ENCODE results near the gene PRKN. TPM values are rescaled to one million over a fixed set of nuclear protein-coding genes. Genes with fewer than 3 reads are reported as not detected.

PRKN gene
- total RNA-seq, 2 donors from 2014 or later: 15.7 to 19.3 TPM

DNA sequence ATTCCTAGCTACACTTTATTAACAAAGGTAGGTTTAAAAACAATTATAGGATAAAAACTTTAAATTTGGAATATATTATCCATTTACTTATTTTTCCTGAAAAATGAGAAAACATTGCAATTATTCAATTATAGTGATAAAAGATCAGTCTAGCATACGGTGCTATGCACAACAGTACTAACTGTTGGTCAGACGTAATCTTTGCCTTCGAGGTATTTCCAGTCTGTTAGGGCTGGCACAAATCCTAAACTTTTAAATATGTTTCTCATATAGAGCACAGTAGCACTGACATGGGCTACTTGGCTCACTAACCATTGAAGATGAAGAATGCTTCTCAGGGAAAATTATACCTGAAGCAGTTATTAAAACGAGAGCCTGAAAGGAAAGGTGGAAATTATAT, 214.8 kb downstream of the PRKN start:
- H3K27me3 ChIP-seq: no peaks in the 10 kb centered on the region
- H3K36me3 ChIP-seq: no peaks in the 10 kb centered on the region
- H3K27ac ChIP-seq: no peak overlapping the region
- H3K4me1 ChIP-seq: peaks cover 0 to 7% of the 10 kb centered on the region in 2 donors
- no peaks in the 10 kb centered on the region for H3K9me3 ChIP-seq
- DNase-seq (ENCODE audit: low spot score): no peak
- TF ChIP-seq, protein P1, sequence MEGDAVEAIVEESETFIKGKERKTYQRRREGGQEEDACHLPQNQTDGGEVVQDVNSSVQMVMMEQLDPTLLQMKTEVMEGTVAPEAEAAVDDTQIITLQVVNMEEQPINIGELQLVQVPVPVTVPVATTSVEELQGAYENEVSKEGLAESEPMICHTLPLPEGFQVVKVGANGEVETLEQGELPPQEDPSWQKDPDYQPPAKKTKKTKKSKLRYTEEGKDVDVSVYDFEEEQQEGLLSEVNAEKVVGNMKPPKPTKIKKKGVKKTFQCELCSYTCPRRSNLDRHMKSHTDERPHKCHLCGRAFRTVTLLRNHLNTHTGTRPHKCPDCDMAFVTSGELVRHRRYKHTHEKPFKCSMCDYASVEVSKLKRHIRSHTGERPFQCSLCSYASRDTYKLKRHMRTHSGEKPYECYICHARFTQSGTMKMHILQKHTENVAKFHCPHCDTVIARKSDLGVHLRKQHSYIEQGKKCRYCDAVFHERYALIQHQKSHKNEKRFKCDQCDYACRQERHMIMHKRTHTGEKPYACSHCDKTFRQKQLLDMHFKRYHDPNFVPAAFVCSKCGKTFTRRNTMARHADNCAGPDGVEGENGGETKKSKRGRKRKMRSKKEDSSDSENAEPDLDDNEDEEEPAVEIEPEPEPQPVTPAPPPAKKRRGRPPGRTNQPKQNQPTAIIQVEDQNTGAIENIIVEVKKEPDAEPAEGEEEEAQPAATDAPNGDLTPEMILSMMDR (IDR thresholded peaks at IDR 0.05): no peak
- H3K4me3 ChIP-seq: no peak overlapping the region

DNA sequence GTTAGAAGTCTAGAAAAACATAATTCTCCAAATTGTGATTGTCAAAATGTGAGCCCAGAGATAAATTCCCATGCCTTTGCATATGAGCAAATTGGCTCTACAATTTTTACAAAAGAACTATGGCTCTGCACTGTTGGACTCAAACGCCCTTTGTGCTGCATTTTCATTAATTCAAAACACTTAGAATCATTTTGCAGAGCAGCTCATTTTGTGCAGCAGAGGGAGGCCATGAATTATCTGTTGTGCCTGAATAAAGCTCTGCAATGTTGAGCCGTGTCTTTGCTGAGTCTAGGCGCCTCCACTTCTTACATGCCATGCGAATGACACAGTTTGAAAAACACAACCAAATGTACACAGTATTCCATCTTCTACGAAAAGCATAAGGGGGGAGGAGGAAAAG, 230.2 kb downstream of the PRKN start:
- Histone ChIP-seq H3K27me3 (no peaks in the 10 kb centered on the region), H3K27ac (no peak overlapping the region), H3K9me3 (no peaks in the 10 kb centered on the region), H3K36me3 (no peaks in the 10 kb centered on the region), H3K4me1 (peaks cover 0 to 8% of the 10 kb centered on the region in 2 donors), H3K4me3 (no peak overlapping the region)
- DNase-seq (ENCODE audit: low spot score): no peak
- TF ChIP-seq, protein P1 (IDR thresholded peaks at IDR 0.05): no peak

DNA sequence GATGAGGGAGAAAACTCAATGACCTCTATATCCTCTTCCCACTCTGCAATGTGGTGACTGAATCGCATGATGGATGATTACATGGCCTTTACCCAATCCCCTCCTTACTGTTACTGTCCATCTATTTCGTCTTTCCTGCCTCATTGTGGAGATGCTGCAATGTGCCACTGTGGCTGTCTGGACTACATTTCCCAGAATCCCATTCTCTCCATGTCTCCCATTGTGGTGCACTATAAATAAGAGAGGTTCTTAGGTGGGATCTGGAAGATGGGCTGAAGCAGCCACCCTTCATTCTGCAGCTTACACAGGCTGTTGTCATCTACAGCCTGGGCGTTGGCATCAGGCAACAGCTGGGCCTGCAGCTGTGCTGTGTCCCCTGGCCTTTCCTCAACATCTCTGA, 233.6 kb downstream of the PRKN start:
- Histone ChIP-seq H3K27me3 (no peaks in the 10 kb centered on the region), H3K4me1 (peaks cover 0 to 9% of the 10 kb centered on the region in 2 donors), H3K36me3 (no peaks in the 10 kb centered on the region), H3K27ac (no peak overlapping the region), H3K9me3 (no peaks in the 10 kb centered on the region), H3K4me3 (no peak overlapping the region)
- TF ChIP-seq, protein P1 (IDR thresholded peaks at IDR 0.05): no peak
- no peak for DNase-seq (ENCODE audit: low spot score)

DNA sequence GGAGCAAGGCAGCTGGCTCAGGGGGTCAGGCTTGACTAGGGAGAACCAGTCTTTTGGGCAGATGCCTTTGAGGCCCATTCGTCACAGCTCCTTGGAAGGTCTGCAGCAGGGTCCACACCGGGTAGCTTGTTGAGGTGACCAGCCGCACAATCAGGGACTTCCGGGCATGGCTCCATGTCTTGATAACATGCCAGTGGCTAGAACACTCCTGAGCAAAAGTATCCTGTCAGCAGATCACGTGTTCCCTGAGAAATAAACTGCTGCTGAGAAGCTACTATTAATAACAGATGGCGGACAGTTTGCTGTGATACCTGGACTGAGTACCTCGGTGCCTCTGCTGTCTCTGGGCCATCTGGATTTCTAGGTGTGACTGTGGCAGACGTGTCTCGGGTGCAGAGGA, 235.9 kb downstream of the PRKN start:
- Histone ChIP-seq H3K9me3 (no peaks in the 10 kb centered on the region), H3K4me3 (no peak overlapping the region), H3K27ac (no peak overlapping the region), H3K4me1 (peaks cover 0 to 8% of the 10 kb centered on the region in 2 donors), H3K27me3 (no peaks in the 10 kb centered on the region), H3K36me3 (no peaks in the 10 kb centered on the region)
- DNase-seq (ENCODE audit: low spot score): no peak
- TF ChIP-seq, protein P1 (IDR thresholded peaks at IDR 0.05): no peak

DNA sequence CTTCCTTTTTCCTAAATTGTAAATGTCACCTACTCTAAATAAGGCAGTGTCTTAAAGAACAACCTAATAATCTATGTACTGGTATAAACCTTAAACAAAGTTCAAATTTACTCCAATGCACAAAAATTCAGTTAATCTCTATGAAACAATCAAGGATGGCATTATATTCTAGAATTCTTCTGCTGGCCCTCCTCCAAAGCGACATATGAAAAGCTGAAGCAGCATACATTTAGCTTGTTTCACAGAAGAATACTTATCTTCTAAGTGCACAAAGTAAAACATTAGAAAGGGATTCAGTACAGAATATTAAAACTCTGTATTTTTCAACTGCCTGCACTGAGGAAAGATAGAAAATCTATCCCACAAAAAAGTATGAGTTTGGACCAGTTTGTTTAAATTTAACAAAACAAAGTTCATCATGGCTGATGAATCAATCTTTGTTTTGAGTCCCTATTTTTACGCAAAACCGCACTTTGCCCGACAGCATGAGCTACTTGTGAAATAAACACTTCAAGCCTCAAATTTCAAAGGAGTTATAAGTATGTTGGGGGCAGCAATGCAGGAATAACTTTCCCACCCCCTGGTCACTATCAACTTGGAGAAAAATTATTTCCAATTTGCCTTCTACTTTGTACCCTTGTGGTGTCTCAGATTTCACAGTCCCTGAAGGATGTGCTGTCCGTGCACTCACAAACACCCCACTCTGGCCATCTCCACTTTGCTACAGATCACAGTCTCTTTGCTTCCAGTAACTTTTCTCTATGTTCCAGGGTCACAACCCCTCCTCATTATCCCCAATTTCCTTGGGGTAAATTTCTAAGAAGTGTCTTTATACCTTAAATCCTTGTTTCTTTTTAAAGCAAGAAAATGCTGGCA, 238.2 kb downstream of the PRKN start:
- peaks cover 0 to 15% of the 10 kb centered on the region in 2 donors for H3K4me1 ChIP-seq
- H3K27ac ChIP-seq: no peak overlapping the region
- TF ChIP-seq, protein P1 (IDR thresholded peaks at IDR 0.05): no peak
- no peak for DNase-seq (ENCODE audit: low spot score)
- H3K4me3 ChIP-seq: no peak overlapping the region
- H3K36me3 ChIP-seq: no peaks in the 10 kb centered on the region
- H3K27me3 ChIP-seq: no peaks in the 10 kb centered on the region
- H3K9me3 ChIP-seq: no peaks in the 10 kb centered on the region
